Breast epithelium (tissue), 3 donors: ENCODE results near the gene LTBP4.

Source experiments
- CTCF ChIP-seq, 3 donors: fragments of 450-650 bp; IDR thresholded peaks; one replicate each; pipeline ENCODE4 v1.5.1; 2016 to 2017; ENCODE audit warnings: antibody characterized with exemption in 3 of 3, mild to moderate bottlenecking in 3 of 3, moderate library complexity in 3 of 3
- POLR2AphosphoS5 ChIP-seq, 3 donors: sonication (generic); formaldehyde crosslinking; IDR thresholded peaks; one replicate each; pipeline ENCODE4 v1.6.1; 2017; ENCODE audit warnings: antibody characterized with exemption in 3 of 3

GRCh38 chr19:40677156-40677555 is 76.0 kb downstream of the LTBP4 start:
- TF ChIP-seq CTCF (IDR thresholded peaks at IDR 0.05) (no peak), POLR2AphosphoS5 (IDR thresholded peaks at IDR 0.05) (no peak)
